ENCODE results near the gene DCLK1.

DNA sequence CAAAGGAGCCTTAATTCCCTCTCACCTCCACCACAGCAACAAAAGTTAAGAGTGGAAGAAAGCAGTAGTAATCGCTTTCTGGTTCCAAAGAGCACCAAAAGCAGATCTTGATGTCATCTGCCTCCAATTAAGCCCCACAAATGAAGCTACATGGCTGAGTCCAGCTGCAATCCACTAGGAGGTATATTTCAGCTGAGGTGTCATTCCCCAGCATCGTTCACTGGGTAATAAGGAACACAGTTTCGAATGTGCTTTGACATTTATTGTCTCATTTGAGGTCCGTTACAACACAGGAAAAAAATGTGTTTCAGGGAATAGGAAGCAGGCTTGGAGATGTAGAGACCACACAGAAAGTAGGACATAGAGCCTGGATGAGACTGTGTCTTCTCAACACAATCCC lies 190.4 kb downstream of the DCLK1 start:
- TF ChIP-seq, protein P1, sequence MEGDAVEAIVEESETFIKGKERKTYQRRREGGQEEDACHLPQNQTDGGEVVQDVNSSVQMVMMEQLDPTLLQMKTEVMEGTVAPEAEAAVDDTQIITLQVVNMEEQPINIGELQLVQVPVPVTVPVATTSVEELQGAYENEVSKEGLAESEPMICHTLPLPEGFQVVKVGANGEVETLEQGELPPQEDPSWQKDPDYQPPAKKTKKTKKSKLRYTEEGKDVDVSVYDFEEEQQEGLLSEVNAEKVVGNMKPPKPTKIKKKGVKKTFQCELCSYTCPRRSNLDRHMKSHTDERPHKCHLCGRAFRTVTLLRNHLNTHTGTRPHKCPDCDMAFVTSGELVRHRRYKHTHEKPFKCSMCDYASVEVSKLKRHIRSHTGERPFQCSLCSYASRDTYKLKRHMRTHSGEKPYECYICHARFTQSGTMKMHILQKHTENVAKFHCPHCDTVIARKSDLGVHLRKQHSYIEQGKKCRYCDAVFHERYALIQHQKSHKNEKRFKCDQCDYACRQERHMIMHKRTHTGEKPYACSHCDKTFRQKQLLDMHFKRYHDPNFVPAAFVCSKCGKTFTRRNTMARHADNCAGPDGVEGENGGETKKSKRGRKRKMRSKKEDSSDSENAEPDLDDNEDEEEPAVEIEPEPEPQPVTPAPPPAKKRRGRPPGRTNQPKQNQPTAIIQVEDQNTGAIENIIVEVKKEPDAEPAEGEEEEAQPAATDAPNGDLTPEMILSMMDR (IDR thresholded peaks at IDR 0.05 in 2 of 3, conservative IDR thresholded peaks at IDR 0.05 in 1 of 3; ENCODE audit: control insufficient read depth in 2 of 3, extremely low read depth in 1 of 3, insufficient read depth in 1 of 3, low read depth in 3 of 3, low read length in 3 of 3): no peak
- TF ChIP-seq EZH2 (IDR thresholded peaks at IDR 0.05; ENCODE audit: borderline replicate concordance, control insufficient read depth, low read depth, low read length): no peak
